Testis (tissue), 3 donors: ENCODE results near the gene ANO1. TPM values are rescaled to one million over a fixed set of nuclear protein-coding genes. Genes with fewer than 3 reads are reported as not detected.

Experiments used
- DNase-seq: peaks from one replicate; pipeline ENCODE4 v3.0.0-alpha.2; 2019
- H3K27ac ChIP-seq, 2 donors: fragments of 200-600 bp; sonication (generic); one replicate each; pipeline ENCODE4 v1.5.1; 2019
- H3K27me3 ChIP-seq: fragments of 200-600 bp; sonication (generic); one replicate; pipeline ENCODE4 v1.5.1; 2019
- H3K36me3 ChIP-seq: fragments of 200-600 bp; sonication (generic); one replicate; pipeline ENCODE4 v1.5.1; 2017; ENCODE audit warnings: low read depth; ENCODE audit errors: missing control alignments
- H3K4me1 ChIP-seq: fragments of 200-600 bp; sonication (generic); one replicate; pipeline ENCODE4 v1.5.1; 2019
- H3K4me3 ChIP-seq, 2 donors: fragments of 200-600 bp; sonication (generic); one replicate each; pipeline ENCODE4 v1.5.1; 2017 to 2019
- H3K9me3 ChIP-seq: fragments of 200-600 bp; sonication (generic); one replicate; pipeline ENCODE4 v1.5.1; 2017
- POLR2A ChIP-seq: fragments of 450-650 bp; IDR thresholded peaks from one replicate; pipeline ENCODE4 v1.6.1; 2017; ENCODE audit warnings: antibody characterized with exemption, mild to moderate bottlenecking, moderate library complexity
- WGBS, 2 donors: methylation state at CpG; one replicate each; pipeline ENCODE4 v1.1.5; 2018; 5-methylcytosine and 5-hydroxymethylcytosine counted together
- intact Hi-C: fragments of 100-400 bp; cut with DNase I; formaldehyde crosslinking; loops from one replicate; pipeline ENCODE4 v1.15.1; 2023; ENCODE audit warnings: low total_unique reads
- polyA plus RNA-seq: library from polyadenylated mRNA; stranded (reverse); fragments of 350-450 nt; fragmentation: Illumina TruSeq; extraction: RNeasy Lipid Tissue Mini Kit (QIAGEN cat#74804); gene quantifications from one replicate; pipeline ENCODE4 v1.2.3, GENCODE V29; 2014; ENCODE audit warnings: low read depth, low replicate concordance; ENCODE audit not compliant: insufficient read depth
- total RNA-seq, 2 donors: library from RNA; depleted of rRNA; stranded (reverse); fragments of >200 nt; gene quantifications; one replicate each; pipeline ENCODE4 v1.2.3, GENCODE V29; 2016
- TF ChIP-seq, protein P1 (sequence below), 3 experiments: fragments of 450-650 bp in 2 of 3; fragments of 200-600 bp in 1 of 3; sonication (generic) in 1 of 3; IDR thresholded peaks; one replicate each; pipeline ENCODE4 v1.5.1; 2016 to 2019; ENCODE audit warnings: antibody characterized with exemption in 3 of 3, mild to moderate bottlenecking in 2 of 3, moderate library complexity in 1 of 3

The ANO1 gene
- total and polyA plus RNA-seq, 3 donors from 2014 or later = 10.3 to 42.7 (median 25.4) TPM

- DNase-seq = no peak
These were observed 7.4 kb upstream of the ANO1 start for GRCh38 chr11:70070706-70071105.

DNA sequence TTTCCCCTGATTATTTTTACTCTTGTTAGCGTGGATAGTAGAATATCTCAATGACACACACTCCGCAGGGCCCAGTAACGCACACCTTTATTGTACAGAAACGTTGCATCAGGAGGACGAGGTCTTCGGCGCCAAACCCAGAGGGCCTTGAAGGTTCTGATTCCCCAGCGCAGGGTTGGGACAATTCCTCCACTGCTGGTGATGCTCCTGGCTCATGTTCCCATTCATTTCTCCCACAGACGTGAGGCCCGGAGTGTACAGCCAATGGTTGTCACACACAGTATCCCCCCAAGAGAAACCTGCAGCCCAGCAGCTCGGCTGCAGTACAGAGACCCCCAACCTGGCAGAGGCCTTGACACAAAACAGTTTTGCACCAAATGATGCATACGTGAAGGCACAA, 6.1 kb upstream of the ANO1 start:
- intact Hi-C loops = no loop called here
- no peaks in the 10 kb centered on the region for H3K27me3 ChIP-seq
- 93 to 94% methylated on average over 12 of the region's 12 CpGs for WGBS, 2 donors
- H3K27ac ChIP-seq = no peak overlapping the region
- TF ChIP-seq, protein P1, sequence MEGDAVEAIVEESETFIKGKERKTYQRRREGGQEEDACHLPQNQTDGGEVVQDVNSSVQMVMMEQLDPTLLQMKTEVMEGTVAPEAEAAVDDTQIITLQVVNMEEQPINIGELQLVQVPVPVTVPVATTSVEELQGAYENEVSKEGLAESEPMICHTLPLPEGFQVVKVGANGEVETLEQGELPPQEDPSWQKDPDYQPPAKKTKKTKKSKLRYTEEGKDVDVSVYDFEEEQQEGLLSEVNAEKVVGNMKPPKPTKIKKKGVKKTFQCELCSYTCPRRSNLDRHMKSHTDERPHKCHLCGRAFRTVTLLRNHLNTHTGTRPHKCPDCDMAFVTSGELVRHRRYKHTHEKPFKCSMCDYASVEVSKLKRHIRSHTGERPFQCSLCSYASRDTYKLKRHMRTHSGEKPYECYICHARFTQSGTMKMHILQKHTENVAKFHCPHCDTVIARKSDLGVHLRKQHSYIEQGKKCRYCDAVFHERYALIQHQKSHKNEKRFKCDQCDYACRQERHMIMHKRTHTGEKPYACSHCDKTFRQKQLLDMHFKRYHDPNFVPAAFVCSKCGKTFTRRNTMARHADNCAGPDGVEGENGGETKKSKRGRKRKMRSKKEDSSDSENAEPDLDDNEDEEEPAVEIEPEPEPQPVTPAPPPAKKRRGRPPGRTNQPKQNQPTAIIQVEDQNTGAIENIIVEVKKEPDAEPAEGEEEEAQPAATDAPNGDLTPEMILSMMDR (IDR thresholded peaks at IDR 0.05) = no peak
- TF ChIP-seq POLR2A = no peak
- no peak overlapping the region for H3K4me3 ChIP-seq
- no peaks in the 10 kb centered on the region for H3K36me3 ChIP-seq
- H3K4me1 ChIP-seq = no peaks in the 10 kb centered on the region
- no peak for DNase-seq
- no peaks in the 10 kb centered on the region for H3K9me3 ChIP-seq

More at GRCh38 chr11:70070706-70071105, 7.4 kb upstream of the ANO1 start:
- Histone ChIP-seq H3K4me1 (no peaks in the 10 kb centered on the region), H3K27ac (no peak overlapping the region), H3K36me3 (no peaks in the 10 kb centered on the region), H3K4me3 (no peak overlapping the region), H3K27me3 (no peaks in the 10 kb centered on the region), H3K9me3 (no peaks in the 10 kb centered on the region)
- WGBS, 2 donors = 92 to 95% methylated on average over 9 of the region's 9 CpGs
- intact Hi-C loops = no loop called here
- no peak for TF ChIP-seq POLR2A
- TF ChIP-seq, protein P1 (IDR thresholded peaks at IDR 0.05) = no peak

GRCh38 chr11:70072461-70072860, 5.7 kb upstream of the ANO1 start:
- Histone ChIP-seq H3K36me3 (no peaks in the 10 kb centered on the region), H3K27me3 (no peaks in the 10 kb centered on the region), H3K4me3 (no peak overlapping the region), H3K27ac (no peak overlapping the region), H3K9me3 (no peaks in the 10 kb centered on the region), H3K4me1 (no peaks in the 10 kb centered on the region)
- no peak for TF ChIP-seq POLR2A
- TF ChIP-seq, protein P1 (IDR thresholded peaks at IDR 0.05) = no peak
- 82 to 90% methylated on average over 11 to 12 of the region's 12 CpGs for WGBS, 2 donors
- DNase-seq = no peak
- intact Hi-C loops = no loop called here

DNA sequence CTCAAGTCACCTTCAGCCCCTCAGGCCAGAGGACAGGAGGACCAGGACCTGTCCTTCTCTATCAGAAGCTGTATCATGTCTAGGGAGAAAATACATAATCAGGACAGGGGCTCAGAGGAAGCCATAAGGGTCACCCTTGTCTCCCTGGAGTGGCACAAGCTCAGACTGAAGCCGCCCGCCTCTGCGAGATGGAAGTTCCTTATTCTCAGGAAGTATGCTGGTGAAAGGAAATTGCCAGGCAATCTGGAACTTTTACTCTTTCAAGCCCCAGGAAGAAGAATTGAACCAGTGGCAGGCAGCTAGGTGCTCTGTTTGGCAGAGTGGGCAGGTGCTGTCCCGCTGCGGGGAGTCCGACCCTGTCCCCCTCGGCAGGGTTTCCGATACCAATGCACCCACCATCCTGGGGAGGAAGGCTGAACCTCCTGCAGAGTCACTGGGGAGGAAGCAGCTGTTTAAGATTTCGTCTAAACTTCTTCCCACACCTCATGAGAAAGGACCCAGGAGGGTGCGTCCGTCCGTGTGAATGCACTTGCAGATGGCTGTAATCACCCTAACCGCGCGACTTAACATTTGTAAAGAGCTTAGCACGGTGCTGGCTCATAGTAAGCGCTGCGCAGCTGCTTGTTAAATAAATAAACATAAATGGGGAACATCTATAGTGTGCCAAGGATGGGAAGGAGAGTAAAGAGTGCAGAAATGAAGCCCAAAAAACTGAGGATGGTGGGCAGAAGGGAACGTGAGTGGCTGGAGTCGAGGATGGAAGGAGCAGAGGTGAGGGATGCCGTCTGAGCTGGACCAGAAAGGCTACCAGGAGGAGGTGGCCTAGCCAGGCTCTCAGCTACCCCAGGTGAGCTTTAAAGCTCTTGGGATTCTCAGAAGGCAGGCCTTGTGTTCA, 5.0 kb upstream of the ANO1 start:
- no peak for TF ChIP-seq POLR2A
- TF ChIP-seq, protein P1 (IDR thresholded peaks at IDR 0.05) = no peak
- Histone ChIP-seq H3K27me3 (no peaks in the 10 kb centered on the region), H3K4me1 (no peaks in the 10 kb centered on the region), H3K36me3 (no peaks in the 10 kb centered on the region), H3K9me3 (no peaks in the 10 kb centered on the region), H3K4me3 (no peak overlapping the region), H3K27ac (no peak overlapping the region)
- intact Hi-C loops = no loop called here
- WGBS, 2 donors = 51 to 68% methylated on average over 18 to 21 of the region's 21 CpGs
- no peak for DNase-seq
